ENCODE measurements around the gene MRPS27.

DNA sequence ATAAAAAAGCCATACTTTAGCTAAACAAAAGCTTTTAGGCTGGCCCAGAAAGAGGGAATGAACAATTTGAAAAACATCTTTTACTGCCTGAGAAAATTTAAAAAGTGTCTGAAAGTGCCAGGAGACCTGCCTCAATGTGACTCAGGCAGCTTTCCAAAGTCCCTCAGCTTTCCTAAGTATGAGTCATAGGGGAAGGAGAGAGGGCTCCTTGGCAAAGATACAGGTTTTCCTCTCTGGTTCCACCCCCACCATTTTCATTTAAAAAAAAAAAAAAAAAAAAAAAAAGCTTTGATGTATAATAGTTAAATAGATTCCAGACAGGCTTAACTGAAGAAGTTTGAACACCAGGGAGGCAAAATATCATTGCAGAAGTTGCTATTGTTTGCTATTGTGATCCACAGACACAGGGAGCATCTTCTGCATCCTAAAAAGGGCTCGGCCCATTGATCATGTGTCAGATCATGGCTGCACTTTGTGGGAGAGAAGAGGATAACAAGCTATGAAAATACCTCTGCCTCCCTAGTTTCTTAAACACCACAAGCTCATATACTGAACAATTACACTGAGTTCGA, 71.5 kb downstream of the MRPS27 start:
- TF ChIP-seq CTCF (IDR thresholded peaks at IDR 0.05) (no peak), POLR2A (IDR thresholded peaks at IDR 0.05) (no peak)
